Left lobe of liver (tissue), 2 donors: Measurements from ENCODE around the gene MTFR2. TPM values are rescaled to one million over a fixed set of nuclear protein-coding genes. Genes with fewer than 3 reads are reported as not detected.

Experiments
- ATAC-seq: fragments of 200-7000 bp; cut with Tn5 transposase; one replicate; pipeline ENCODE4 v1.9.1; 2020; ENCODE audit warnings: mild to moderate bottlenecking, moderate library complexity
- DNase-seq: peaks from one replicate; pipeline ENCODE4 v3.0.0-alpha.2; 2020; ENCODE audit warnings: low spot score
- total RNA-seq: library from RNA; stranded (reverse); gene quantifications from one replicate; pipeline ENCODE4 v1.2.1, GENCODE V29; 2021
- donor health status: DM: no; HTN: no; CAD: no; lungs with moderate emphysema.
- donor health status: DM: no; HTN: yes; CAD: no.

MTFR2 gene
- total RNA-seq, 1 donor from 2014 or later: not detected

- ATAC-seq (no peak), DNase-seq (no peak)
Measured at GRCh38 chr6:136189104-136189503, 61.0 kb downstream of the MTFR2 start.

GRCh38 chr6:136188486-136188885, 61.6 kb downstream of the MTFR2 start:
- no peak for DNase-seq
- ATAC-seq: no peak

GRCh38 chr6:136186363-136186762, 63.7 kb downstream of the MTFR2 start:
- ATAC-seq (no peak), DNase-seq (no peak)

- ATAC-seq: no peak
- DNase-seq: no peak
Measured at GRCh38 chr6:136184738-136185137, 65.4 kb downstream of the MTFR2 start.

GRCh38 chr6:136181861-136182260, 68.2 kb downstream of the MTFR2 start:
- ATAC-seq: no peak
- no peak for DNase-seq

- DNase-seq (no peak), ATAC-seq (peak; percentile 56)
Measured at GRCh38 chr6:136181512-136181833, 68.6 kb downstream of the MTFR2 start.

Other genes with a start within 250 kb of the MTFR2 start
- 32.6 TPM for gene BCLAF1, start 39.5 kb upstream of the MTFR2 start, total RNA-seq